PC-3 (cell line): ENCODE results near the gene PRR16.

Source experiments
- EZH2 ChIP-seq: fragments of 300-600 bp; sonication (generic); IDR thresholded peaks from one replicate; pipeline ENCODE4 v1.6.1; 2017; ENCODE audit warnings: antibody characterized with exemption, mild to moderate bottlenecking, low read length; ENCODE audit not compliant: unreplicated experiment
- TF ChIP-seq, protein P1 (sequence below): fragments of 300-600 bp; sonication (generic); conservative IDR thresholded peaks from 2 replicates; pipeline ENCODE4 v1.5.1; 2017; ENCODE audit warnings: antibody characterized with exemption, low read depth, mild to moderate bottlenecking, low read length

DNA sequence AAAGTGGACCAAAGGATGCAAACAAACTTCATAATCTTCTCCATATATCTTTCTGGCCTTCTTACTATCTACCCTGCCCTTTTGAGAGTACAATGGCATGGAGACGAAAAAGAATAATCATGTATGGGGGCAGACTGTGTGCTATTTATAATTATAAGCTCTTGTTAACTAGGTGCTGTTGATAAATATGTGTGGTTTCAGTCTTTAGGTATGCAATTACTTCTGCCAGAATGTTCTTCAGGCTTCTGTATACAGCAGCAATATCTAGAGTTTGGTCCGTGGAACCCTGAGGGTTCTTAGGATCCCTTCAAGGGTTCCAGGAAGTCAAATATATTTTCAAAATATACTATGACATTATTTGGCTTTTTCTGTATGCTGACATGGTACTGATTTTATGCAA is 20.5 kb upstream of the PRR16 start:
- TF ChIP-seq, protein P1, sequence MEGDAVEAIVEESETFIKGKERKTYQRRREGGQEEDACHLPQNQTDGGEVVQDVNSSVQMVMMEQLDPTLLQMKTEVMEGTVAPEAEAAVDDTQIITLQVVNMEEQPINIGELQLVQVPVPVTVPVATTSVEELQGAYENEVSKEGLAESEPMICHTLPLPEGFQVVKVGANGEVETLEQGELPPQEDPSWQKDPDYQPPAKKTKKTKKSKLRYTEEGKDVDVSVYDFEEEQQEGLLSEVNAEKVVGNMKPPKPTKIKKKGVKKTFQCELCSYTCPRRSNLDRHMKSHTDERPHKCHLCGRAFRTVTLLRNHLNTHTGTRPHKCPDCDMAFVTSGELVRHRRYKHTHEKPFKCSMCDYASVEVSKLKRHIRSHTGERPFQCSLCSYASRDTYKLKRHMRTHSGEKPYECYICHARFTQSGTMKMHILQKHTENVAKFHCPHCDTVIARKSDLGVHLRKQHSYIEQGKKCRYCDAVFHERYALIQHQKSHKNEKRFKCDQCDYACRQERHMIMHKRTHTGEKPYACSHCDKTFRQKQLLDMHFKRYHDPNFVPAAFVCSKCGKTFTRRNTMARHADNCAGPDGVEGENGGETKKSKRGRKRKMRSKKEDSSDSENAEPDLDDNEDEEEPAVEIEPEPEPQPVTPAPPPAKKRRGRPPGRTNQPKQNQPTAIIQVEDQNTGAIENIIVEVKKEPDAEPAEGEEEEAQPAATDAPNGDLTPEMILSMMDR: no peak
- no peak for TF ChIP-seq EZH2
